Activated CD8-positive, alpha-beta memory T cell treated with anti-CD3 and anti-CD28 coated beads, Interleukin-2, amount 50 U/mL, for 24 hours (primary cell): ENCODE results near the gene NEMP2.

Experiments used
- DNase-seq: peaks from one replicate; pipeline ENCODE4 v3.0.0-alpha.2; 2020; ENCODE audit errors: extremely low read depth

The NEMP2 gene

DNA sequence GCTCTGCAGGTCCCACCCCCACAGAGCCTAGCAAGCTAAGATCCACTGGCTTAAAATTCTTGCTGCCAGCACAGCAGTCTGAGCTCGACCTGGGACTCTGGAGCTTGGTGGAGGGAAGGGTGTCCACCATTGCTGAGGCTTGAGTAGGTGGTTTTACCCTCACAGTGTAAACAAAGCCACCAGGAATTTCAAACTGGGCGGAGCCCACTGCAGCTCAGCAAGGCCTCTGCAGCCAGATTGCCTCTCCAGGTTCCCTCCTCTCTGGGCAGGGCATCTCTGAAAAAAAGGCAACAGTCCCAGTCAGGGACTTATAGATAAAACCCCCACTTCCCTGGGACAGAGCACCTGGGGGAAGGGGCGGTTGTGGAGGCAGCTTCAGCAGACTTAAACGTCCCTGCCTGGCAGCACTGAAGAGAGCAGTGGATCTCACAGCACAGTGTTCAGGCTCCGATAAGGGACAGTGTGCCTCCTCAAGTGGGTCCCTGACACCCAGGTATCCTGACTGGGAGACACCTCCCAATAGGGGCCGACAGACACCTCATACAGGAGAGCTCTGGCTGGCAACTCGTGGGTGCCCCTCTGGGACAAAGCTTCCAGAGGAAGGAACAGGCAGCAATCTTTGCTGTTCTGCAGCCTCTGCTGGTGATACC lies 20.0 kb upstream of the NEMP2 start:
- no peak for DNase-seq

DNA sequence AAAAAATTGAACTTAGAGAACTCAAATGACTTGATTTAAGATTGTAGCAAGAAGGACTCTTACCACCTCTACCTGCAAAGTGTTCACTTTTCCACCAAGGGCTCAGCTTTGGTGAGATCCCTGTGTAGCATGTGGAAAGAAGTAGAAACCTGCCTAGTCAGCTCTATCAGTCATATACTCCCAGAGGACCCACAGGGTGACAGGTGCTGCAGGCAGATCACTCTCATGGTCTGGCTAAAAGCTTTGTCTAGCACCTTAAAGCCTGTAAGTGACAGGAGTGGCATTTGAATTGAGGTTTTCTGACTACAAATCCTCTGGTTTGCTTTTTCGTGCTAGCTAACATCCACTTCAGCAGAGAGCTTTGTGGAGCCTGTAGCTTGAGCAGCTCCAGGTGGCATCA lies 18.7 kb upstream of the NEMP2 start:
- DNase-seq: no peak

- no peak for DNase-seq
Observed at GRCh38 chr2:190551928-190552327, 17.4 kb upstream of the NEMP2 start.

DNA sequence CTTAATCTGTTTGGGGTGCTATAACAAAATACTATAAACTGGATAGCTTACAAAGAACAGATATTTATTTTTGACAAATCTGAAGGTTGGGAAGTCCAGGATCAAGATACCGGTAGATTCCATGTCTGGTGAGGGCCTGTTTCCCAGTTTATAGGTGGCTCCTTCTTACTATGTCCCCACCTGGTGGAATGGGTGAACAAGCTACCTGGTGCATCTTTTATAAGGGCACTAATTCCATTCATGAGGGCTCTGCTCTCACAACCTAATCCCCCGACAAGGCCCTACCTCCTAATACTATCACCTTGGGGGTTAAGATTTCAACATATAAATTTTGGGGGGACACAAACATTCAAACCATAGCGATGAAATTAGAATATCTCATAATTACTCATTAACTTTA lies 15.6 kb upstream of the NEMP2 start:
- DNase-seq: no peak

GRCh38 chr2:190547886-190548285 lies 13.4 kb upstream of the NEMP2 start:
- DNase-seq: no peak

DNA sequence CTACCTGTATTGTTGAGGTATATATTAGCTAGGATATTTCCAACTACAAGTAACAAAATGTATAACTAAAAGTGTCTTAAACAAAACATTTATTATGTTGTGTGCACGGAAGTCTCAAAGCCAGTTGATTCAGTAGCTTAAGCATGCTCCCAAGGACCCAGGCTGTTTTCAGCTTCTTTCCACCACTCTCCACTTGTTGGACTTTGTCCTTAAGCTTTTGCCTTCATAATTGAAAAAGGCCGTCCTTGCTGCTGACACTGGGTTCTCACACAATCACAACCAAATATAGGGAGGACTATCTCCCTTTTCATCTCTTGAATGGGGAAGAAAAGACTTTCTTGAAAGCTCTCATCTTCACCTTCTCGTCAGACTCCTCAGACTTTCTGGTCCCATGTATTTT lies 12.2 kb upstream of the NEMP2 start:
- DNase-seq: no peak

GRCh38 chr2:190545555-190546385 lies 11.2 kb upstream of the NEMP2 start:
- DNase-seq: no peak

- no peak for DNase-seq
Observed at GRCh38 chr2:190545093-190545492, 10.6 kb upstream of the NEMP2 start.

GRCh38 chr2:190540048-190540447 lies 5.5 kb upstream of the NEMP2 start:
- no peak for DNase-seq

- DNase-seq: no peak
Observed at GRCh38 chr2:190538201-190538600, 3.7 kb upstream of the NEMP2 start.

DNA sequence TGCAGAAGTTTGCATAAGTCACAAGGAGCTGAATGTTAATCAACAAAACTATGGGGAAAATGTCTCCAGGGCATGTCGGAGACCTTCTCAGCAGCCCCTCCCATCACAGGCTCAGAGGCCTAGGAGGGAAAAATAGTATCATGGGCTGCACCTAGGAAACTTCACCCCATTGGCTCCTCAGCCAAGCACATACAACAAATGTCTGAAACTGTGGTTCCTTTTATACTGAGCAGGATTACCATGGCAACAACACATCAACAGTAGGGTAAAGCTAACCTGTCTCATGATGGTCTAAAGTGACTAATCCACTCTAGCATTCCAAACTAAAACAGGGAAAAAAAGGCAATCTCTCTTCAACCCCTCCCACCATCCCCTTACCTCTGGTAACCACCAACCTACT lies 3.2 kb upstream of the NEMP2 start:
- DNase-seq: no peak

GRCh38 chr2:190535586-190535985 lies 1.1 kb upstream of the NEMP2 start:
- DNase-seq: no peak

- no peak for DNase-seq
Observed at GRCh38 chr2:190535121-190535439, 558 bp upstream of the NEMP2 start.

DNA sequence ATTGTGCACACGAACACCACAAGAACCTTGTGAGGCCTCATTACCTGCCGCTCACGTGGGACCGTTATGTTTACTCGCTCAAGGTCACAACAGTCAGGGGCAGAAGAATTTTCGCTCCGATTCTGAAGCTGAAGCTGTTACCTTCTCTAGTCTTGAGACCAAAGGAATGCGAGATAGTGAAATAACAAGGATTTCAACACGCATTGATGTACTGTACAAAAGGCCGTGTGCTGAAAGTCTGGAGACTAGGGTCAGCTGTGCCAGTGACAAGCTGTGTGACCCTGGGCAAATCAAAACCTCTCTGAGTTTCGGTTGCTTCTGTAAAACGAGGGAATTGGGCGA lies 583 bp downstream of the NEMP2 start:
- no peak for DNase-seq

- peak; percentile 15 for DNase-seq
Observed at GRCh38 chr2:190533175-190533967, 1.2 kb downstream of the NEMP2 start.

GRCh38 chr2:190532581-190532980 lies 1.9 kb downstream of the NEMP2 start:
- DNase-seq: no peak

- no peak for DNase-seq
Observed at GRCh38 chr2:190530248-190530900, 4.1 kb downstream of the NEMP2 start.

DNA sequence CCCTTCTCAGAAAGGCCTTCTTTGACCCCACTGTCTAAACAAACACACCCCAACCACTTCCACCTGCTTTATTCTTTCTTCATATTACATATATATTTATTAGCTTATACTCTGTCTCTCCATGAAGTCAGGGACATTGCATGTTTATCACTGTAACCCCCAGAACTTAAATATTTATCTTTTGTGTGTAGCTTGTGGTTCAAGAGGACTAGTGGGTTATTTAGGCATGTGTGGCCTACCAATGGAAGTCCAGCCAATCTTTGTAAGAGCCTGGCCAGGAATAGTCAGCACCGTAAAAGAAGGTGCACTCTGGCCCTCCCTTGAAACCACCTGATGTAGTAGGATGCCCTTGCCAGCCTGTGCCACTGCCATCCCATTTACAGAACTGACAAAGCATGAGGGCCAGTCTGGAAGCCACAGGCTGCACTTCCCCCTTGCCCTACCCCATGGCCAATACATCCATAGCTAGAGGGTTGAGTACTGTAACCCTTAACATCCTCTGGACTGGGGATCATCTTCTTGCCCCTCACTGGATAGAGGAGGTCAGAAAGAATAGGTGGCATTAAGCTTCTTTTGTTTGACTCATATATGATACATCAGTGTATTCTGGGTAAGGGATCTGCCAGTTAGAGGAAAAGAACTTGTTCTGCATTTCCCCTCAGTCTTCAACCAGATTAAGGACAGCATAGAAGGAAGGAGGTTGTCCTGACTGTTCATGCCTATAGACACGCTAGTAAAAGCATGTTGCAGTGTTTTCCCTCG lies 4.9 kb downstream of the NEMP2 start:
- no peak for DNase-seq

DNA sequence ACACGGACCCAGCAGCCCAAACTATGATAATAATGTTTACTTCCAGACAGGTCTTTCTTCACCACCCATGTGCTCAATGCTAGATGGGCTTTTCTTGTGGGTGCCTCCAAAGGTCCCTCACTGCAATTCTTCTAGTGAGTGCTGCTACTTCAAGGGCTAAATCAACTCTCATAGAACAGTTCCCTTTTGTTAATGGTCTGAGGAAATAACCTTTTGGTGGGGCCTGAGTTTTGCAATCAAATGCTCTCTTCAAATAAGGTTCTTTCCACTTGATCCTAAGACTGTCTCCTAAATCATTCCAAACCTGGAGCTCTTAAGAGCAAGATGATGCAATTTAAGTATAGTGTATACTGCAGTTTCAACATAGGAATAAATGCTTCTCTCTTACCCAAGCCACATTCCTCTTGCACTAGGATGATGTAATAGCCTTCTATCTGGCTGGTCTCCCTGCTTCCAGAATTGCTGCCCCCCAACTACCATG lies 6.0 kb downstream of the NEMP2 start:
- DNase-seq: no peak

DNA sequence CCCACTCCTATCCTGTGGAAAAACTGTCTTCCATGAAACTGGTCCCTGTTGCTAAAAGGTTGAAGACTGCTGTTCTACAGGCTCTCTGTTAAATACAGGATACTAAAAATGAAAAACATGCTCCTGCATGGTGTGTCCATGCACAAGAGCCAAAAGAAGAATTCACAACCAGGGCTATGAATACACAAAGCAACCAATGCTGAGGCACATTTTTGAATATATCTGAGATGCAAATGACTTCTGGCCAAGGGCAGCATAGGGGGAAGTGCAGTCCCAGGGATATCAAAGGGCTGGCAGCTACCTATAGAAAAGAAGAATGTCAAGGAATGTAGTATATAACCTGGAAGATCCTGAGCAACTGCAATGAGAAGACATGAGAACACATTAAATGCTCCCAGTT lies 6.6 kb downstream of the NEMP2 start:
- DNase-seq: no peak

DNA sequence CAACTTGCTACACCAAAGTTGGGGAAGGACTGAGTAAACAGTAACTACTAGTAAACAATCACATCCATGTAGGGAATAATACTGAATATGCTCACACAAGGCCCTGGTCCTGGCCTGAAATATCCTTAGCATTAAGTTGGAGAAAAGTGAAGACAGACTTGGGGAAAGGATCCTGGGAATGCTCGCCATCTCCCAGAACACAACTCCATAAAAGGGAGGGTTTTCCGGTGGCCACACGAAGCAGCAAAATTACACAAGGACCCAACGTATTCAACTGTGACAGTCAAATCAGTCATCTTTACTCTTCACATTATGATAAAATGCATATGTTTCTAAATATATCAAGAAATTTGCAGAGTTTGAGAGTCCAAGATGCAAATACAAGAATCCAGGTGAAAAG lies 7.3 kb downstream of the NEMP2 start:
- DNase-seq: no peak
